H9 (cell line): ENCODE measurements around the gene DGKB. TPM values are rescaled to one million over a fixed set of nuclear protein-coding genes. Genes with fewer than 3 reads are reported as not detected.

Source experiments
- DNase-seq: peaks from one replicate; pipeline ENCODE4 v3.0.0-alpha.2; 2017
- H2AFZ ChIP-seq: one replicate; pipeline ENCODE4 v1.6.1; 2013; ENCODE audit warnings: mild to moderate bottlenecking, low read length, control low read depth, moderate library complexity
- H2AK5ac ChIP-seq: 2 replicates; pipeline ENCODE4 v1.6.1; 2013; ENCODE audit warnings: low read length, control low read depth, mixed read lengths; ENCODE audit not compliant: insufficient read length
- H2BK120ac ChIP-seq: one replicate; pipeline ENCODE4 v1.6.1; 2013; ENCODE audit warnings: low read depth, mild to moderate bottlenecking, low read length, control low read depth, inconsistent platforms; ENCODE audit not compliant: poor library complexity, severe bottlenecking
- H2BK12ac ChIP-seq: 2 replicates; pipeline ENCODE4 v1.6.1; 2013; ENCODE audit warnings: low read length, control low read depth, mixed read lengths, low read depth; ENCODE audit not compliant: insufficient read length
- H2BK15ac ChIP-seq: 2 replicates; pipeline ENCODE4 v1.6.1; 2013; ENCODE audit warnings: low read depth, low read length, control low read depth
- H2BK20ac ChIP-seq: one replicate; pipeline ENCODE4 v1.6.1; 2013; ENCODE audit warnings: low read depth, mild to moderate bottlenecking, low read length, control low read depth, inconsistent platforms; ENCODE audit not compliant: poor library complexity, severe bottlenecking
- H2BK5ac ChIP-seq: 2 replicates; pipeline ENCODE4 v1.6.1; 2013; ENCODE audit warnings: low read length, control low read depth, mixed read lengths; ENCODE audit not compliant: insufficient read length
- H3K14ac ChIP-seq: 2 replicates; pipeline ENCODE4 v1.6.1; 2013; ENCODE audit warnings: low read length, control low read depth; ENCODE audit not compliant: insufficient read depth
- H3K18ac ChIP-seq: 2 replicates; pipeline ENCODE4 v1.6.1; 2013; ENCODE audit warnings: low read depth, mild to moderate bottlenecking, mixed read lengths, low read length, control low read depth; ENCODE audit not compliant: insufficient read length
- H3K23ac ChIP-seq: 2 replicates; pipeline ENCODE4 v1.6.1; 2013; ENCODE audit warnings: low read length, control low read depth, mixed read lengths, low read depth; ENCODE audit not compliant: insufficient read length
- H3K23me2 ChIP-seq: 2 replicates; pipeline ENCODE4 v1.6.1; 2013; ENCODE audit warnings: low read depth, mild to moderate bottlenecking, mixed read lengths, low read length, control low read depth; ENCODE audit not compliant: insufficient read length, poor library complexity, severe bottlenecking
- H3K27ac ChIP-seq: 2 replicates; pipeline ENCODE4 v1.5.1; 2013; ENCODE audit warnings: low read length, control low read depth, mixed read lengths, low read depth; ENCODE audit not compliant: insufficient read length
- H3K27me3 ChIP-seq: 2 replicates; pipeline ENCODE4 v1.6.1; 2013; ENCODE audit warnings: low read length, control low read depth, inconsistent platforms; ENCODE audit not compliant: insufficient read depth
- H3K4ac ChIP-seq: 2 replicates; pipeline ENCODE4 v1.6.1; 2013; ENCODE audit warnings: low read depth, mild to moderate bottlenecking, control low read depth, inconsistent platforms, low read length, moderate library complexity
- H3K4me1 ChIP-seq: 2 replicates; pipeline ENCODE4 v1.6.1; 2013; ENCODE audit warnings: low read length, control low read depth, inconsistent platforms; ENCODE audit not compliant: insufficient read depth
- H3K4me2 ChIP-seq: 2 replicates; pipeline ENCODE4 v1.6.1; 2013; ENCODE audit warnings: low read length, control low read depth, mixed read lengths; ENCODE audit not compliant: insufficient read length, insufficient read depth
- H3K56ac ChIP-seq: 2 replicates; pipeline ENCODE4 v1.6.1; 2013; ENCODE audit warnings: low read depth, mild to moderate bottlenecking, mixed read lengths, low read length, control low read depth; ENCODE audit not compliant: insufficient read length
- H3K79me1 ChIP-seq: 2 replicates; pipeline ENCODE4 v1.6.1; 2013; ENCODE audit warnings: low read depth, mild to moderate bottlenecking, moderate library complexity, low read length, control low read depth, inconsistent platforms; ENCODE audit not compliant: insufficient read depth, poor library complexity, severe bottlenecking
- H3K79me2 ChIP-seq: 2 replicates; pipeline ENCODE4 v1.6.1; 2013; ENCODE audit warnings: low read length, control low read depth, inconsistent platforms; ENCODE audit not compliant: insufficient read depth
- H3K9ac ChIP-seq: 2 replicates; pipeline ENCODE4 v1.6.1; 2013; ENCODE audit warnings: low read length, control low read depth, mixed read lengths; ENCODE audit not compliant: insufficient read length; ENCODE audit errors: extremely low read depth
- H3K9me3 ChIP-seq: one replicate; pipeline ENCODE4 v1.6.1; 2013; ENCODE audit warnings: low read depth, low read length, inconsistent platforms; ENCODE audit not compliant: control insufficient read depth
- H3T11ph ChIP-seq: one replicate; pipeline ENCODE4 v1.6.1; 2013; ENCODE audit warnings: mild to moderate bottlenecking, low read length, control low read depth, inconsistent platforms
- H4K20me1 ChIP-seq: one replicate; pipeline ENCODE4 v1.6.1; 2013; ENCODE audit not compliant: control insufficient read depth, insufficient read length, insufficient read depth
- H4K5ac ChIP-seq: 2 replicates; pipeline ENCODE4 v1.6.1; 2013; ENCODE audit warnings: low read depth, mild to moderate bottlenecking, mixed read lengths, low read length, control low read depth; ENCODE audit not compliant: insufficient read length
- H4K8ac ChIP-seq: replicated peaks from 2 replicates; pipeline ENCODE4 v1.6.1; 2013; ENCODE audit warnings: low read length, control low read depth, mixed read lengths, low read depth; ENCODE audit not compliant: insufficient read length
- H4K91ac ChIP-seq: 2 replicates; pipeline ENCODE4 v1.6.1; 2013; ENCODE audit warnings: low read depth, mild to moderate bottlenecking, moderate library complexity, mixed read lengths, low read length, control low read depth; ENCODE audit not compliant: insufficient read length
- H3K27ac Mint-ChIP-seq, 3 experiments: 2 replicates in 2 of 3; 3 replicates in 1 of 3; pipeline ENCODE4 v1.8.0; 2020 to 2021; ENCODE audit warnings: mixed read lengths in 3 of 3, mild to moderate bottlenecking in 1 of 3, moderate library complexity in 1 of 3
- H3K27me3 Mint-ChIP-seq: 2 replicates; pipeline ENCODE4 v1.8.0; 2021; ENCODE audit warnings: low read depth, mild to moderate bottlenecking, moderate library complexity, mixed read lengths
- H3K36me3 Mint-ChIP-seq, 3 experiments: 2 replicates in 2 of 3; 3 replicates in 1 of 3; pipeline ENCODE4 v1.8.0; 2020 to 2021; ENCODE audit warnings: low read depth in 3 of 3, mixed read lengths in 3 of 3; ENCODE audit not compliant: insufficient read depth in 1 of 3
- H3K4me1 Mint-ChIP-seq, 2 experiments: 2 replicates each; pipeline ENCODE4 v1.8.0; 2020; ENCODE audit warnings: mixed read lengths in 2 of 2
- H3K4me3 Mint-ChIP-seq, 2 experiments: 2 replicates in 1 of 2; 3 replicates in 1 of 2; pipeline ENCODE4 v1.8.0; 2020 to 2021; ENCODE audit warnings: mild to moderate bottlenecking in 2 of 2, mixed read lengths in 2 of 2, moderate library complexity in 1 of 2
- H3K9me3 Mint-ChIP-seq, 2 experiments: 2 replicates in 1 of 2; 3 replicates in 1 of 2; pipeline ENCODE4 v1.8.0; 2020; ENCODE audit warnings: mild to moderate bottlenecking in 2 of 2, mixed read lengths in 2 of 2, moderate library complexity in 1 of 2
- CTCF ChIP-seq: fragments of 200-600 bp; sonication (generic); conservative IDR thresholded peaks from 3 replicates; pipeline ENCODE4 v1.8.0; 2021; ENCODE audit warnings: antibody characterized with exemption, mild to moderate bottlenecking
- WGBS: extraction: QIAGEN DNeasy Blood & Tissue Kit; methylation state at CpG from one replicate; pipeline ENCODE4 v1.1.7; 2013; ENCODE audit warnings: missing lambda C conversion rate, low lambda C conversion rate, mixed read lengths; ENCODE audit not compliant: insufficient read length; ENCODE audit errors: extremely low coverage; 5-methylcytosine and 5-hydroxymethylcytosine counted together
- total RNA-seq: library from RNA; stranded (reverse); gene quantifications from 2 replicates; pipeline ENCODE4 v1.2.1, GENCODE V29; 2021

The DGKB gene
- total RNA-seq, 1 experiment from 2014 or later, result 0.26 TPM

DNA sequence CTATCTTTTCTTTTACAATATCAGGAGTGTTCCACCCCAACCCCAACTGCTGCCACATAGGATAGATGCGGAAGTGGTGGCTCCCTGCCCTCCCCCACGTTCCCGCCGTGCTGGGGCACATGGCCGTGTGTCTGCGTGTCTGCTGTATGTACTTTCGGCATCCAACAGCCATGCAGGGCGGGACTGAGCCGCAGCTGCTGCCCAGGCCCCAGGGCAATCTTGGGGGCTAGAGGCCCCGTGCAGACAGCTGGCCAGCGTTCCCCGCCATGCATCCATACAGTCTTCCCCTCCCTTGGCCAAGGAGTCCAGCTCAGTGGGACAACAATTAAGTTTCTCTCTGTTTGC, 162.7 kb downstream of the DGKB start:
- Mint-ChIP-seq H3K9me3 (peaks cover 52 to 56% of the 10 kb centered on the region in 2 experiments), H3K27me3 (no peaks in the 10 kb centered on the region; the same call in 1 of the 2 replicates), H3K4me1 (peaks cover 6 to 14% of the 10 kb centered on the region in 2 experiments; a peak in 3 of 4 replicates), H3K4me3 (no peak overlapping the region), H3K27ac (peak overlapping the region in 1 of 3 experiments; percentile 70; a peak in 2 of 7 replicates), H3K36me3 (peaks cover 26 to 54% (median 29%) of the 10 kb centered on the region in 3 experiments)
- Histone ChIP-seq H4K5ac (no peak overlapping the region), H3T11ph (no peak overlapping the region), H3K79me1 (no peaks in the 10 kb centered on the region), H4K91ac (no peak overlapping the region), H3K23me2 (no peaks in the 10 kb centered on the region), H2BK15ac (no peak overlapping the region), H4K20me1 (no peaks in the 10 kb centered on the region), H3K14ac (no peak overlapping the region), H4K8ac (no peak overlapping the region), H3K79me2 (no peaks in the 10 kb centered on the region), H3K56ac (no peak overlapping the region), H2BK5ac (no peak overlapping the region), H3K23ac (no peak overlapping the region), H2AFZ (no peak overlapping the region), H3K9me3 (peaks cover 16% of the 10 kb centered on the region), H2BK120ac (no peak overlapping the region), H3K27me3 (no peaks in the 10 kb centered on the region), H3K18ac (no peak overlapping the region), H2AK5ac (no peak overlapping the region), H3K9ac (no peak overlapping the region), H3K4me1 (no peaks in the 10 kb centered on the region), H3K4me2 (no peak overlapping the region), H2BK12ac (no peak overlapping the region), H3K4ac (no peak overlapping the region), H3K27ac (no peak overlapping the region), H2BK20ac (no peak overlapping the region)
- WGBS, result no CpG with 5 or more reads among the region's 12 CpGs
- DNase-seq, result no peak
- TF ChIP-seq CTCF, result no peak
